CD8-positive, alpha-beta memory T cell (primary cell): ENCODE results near the gene RASSF7. TPM values are rescaled to one million over a fixed set of nuclear protein-coding genes. Genes with fewer than 3 reads are reported as not detected.

ENCODE experiments used
- CTCF ChIA-PET: fragments of 350-600 bp; sonication (Branson Sonifier 250); formaldehyde crosslinking; loops from one replicate; lab custom pipeline; 2021; ENCODE audit warnings: antibody characterized with exemption; lab: Charles Lee
- POLR2A ChIA-PET: fragments of 350-600 bp; sonication (Branson Sonifier 250); formaldehyde crosslinking; loops from one replicate; lab custom pipeline; 2021; ENCODE audit warnings: antibody characterized with exemption; lab: Charles Lee
- DNase-seq, 5 donors: peaks; one replicate each; pipeline versions ENCODE4 v3.0.0 to v3.0.0-alpha.2; 2020 to 2022; ENCODE audit warnings: mixed read lengths in 1 of 5
- H3K27ac ChIP-seq: one replicate; pipeline ENCODE4 v1.7.0; 2013; ENCODE audit warnings: low read depth, mild to moderate bottlenecking, low read length, moderate library complexity
- H3K27me3 ChIP-seq: 2 replicates; pipeline ENCODE4 v1.7.0; 2013; ENCODE audit warnings: low read length, mild to moderate bottlenecking; ENCODE audit not compliant: insufficient read depth, poor library complexity, severe bottlenecking
- H3K36me3 ChIP-seq: 2 replicates; pipeline ENCODE4 v1.7.0; 2013; ENCODE audit warnings: mild to moderate bottlenecking, low read length, moderate library complexity; ENCODE audit not compliant: insufficient read depth
- H3K4me1 ChIP-seq: 2 replicates; pipeline ENCODE4 v1.7.0; 2013; ENCODE audit warnings: mild to moderate bottlenecking, low read length, moderate library complexity; ENCODE audit not compliant: insufficient read depth
- H3K4me3 ChIP-seq: 2 replicates; pipeline ENCODE4 v1.7.0; 2013; ENCODE audit warnings: mild to moderate bottlenecking, low read length
- H3K9me3 ChIP-seq: 2 replicates; pipeline ENCODE4 v1.7.0; 2013; ENCODE audit warnings: mild to moderate bottlenecking, low read length
- H3K27ac Mint-ChIP-seq, 8 donors: one replicate each; pipeline ENCODE4 v1.8.0; 2020 to 2021; ENCODE audit warnings: mixed read lengths in 8 of 8, mild to moderate bottlenecking in 6 of 8, inconsistent platforms in 3 of 8, moderate library complexity in 3 of 8
- H3K27me3 Mint-ChIP-seq, 2 donors: one replicate each; pipeline ENCODE4 v1.8.0; 2020 to 2021; ENCODE audit warnings: mixed read lengths in 2 of 2, mild to moderate bottlenecking in 1 of 2, moderate library complexity in 1 of 2
- H3K36me3 Mint-ChIP-seq, 3 donors: one replicate each; pipeline ENCODE4 v1.8.0; 2020 to 2021; ENCODE audit warnings: mixed read lengths in 3 of 3, inconsistent platforms in 1 of 3, mild to moderate bottlenecking in 1 of 3
- H3K4me1 Mint-ChIP-seq, 3 donors: one replicate each; pipeline ENCODE4 v1.8.0; 2020 to 2021; ENCODE audit warnings: mixed read lengths in 3 of 3, inconsistent platforms in 1 of 3, mild to moderate bottlenecking in 1 of 3
- H3K4me3 Mint-ChIP-seq, 7 donors: one replicate each; pipeline ENCODE4 v1.8.0; 2020 to 2021; ENCODE audit warnings: mixed read lengths in 7 of 7, mild to moderate bottlenecking in 6 of 7, moderate library complexity in 4 of 7, inconsistent platforms in 2 of 7
- H3K9me3 Mint-ChIP-seq, 5 donors: one replicate each; pipeline ENCODE4 v1.8.0; 2020 to 2022; ENCODE audit warnings: mixed read lengths in 5 of 5, mild to moderate bottlenecking in 3 of 5, moderate library complexity in 2 of 5, inconsistent platforms in 1 of 5
- polyA plus RNA-seq: library from polyadenylated mRNA; unstranded; fragments of 300-500 nt; fragmentation: Illumina TruSeq; gene quantifications from one replicate; pipeline ENCODE4 v1.2.3, GENCODE V29; 2021
- total RNA-seq, 2 experiments: library from RNA; stranded (reverse); gene quantifications; one replicate each; pipeline ENCODE4 v1.2.3, GENCODE V29; 2021

The RASSF7 gene
- total and polyA plus RNA-seq, 3 experiments from 2014 or later: 20.4 to 39.7 (median 20.7) TPM

GRCh38 chr11:561148-562003 lies 606 bp downstream of the RASSF7 start:
- ChIA-PET POLR2A (interaction anchor here (0.8 to 1.0 kb wide), 3 partner anchors 14 to 164 kb away, joined by 3 to 5 read pairs (median 3); partner anchors contain the start of gene PHRF1), CTCF (interaction anchor here (1.0 kb wide), 1 partner anchor 14 kb away, joined by 3 read pairs; no protein-coding TSS in a partner anchor)
- Histone ChIP-seq H3K4me1 (peaks cover 18% of the 10 kb centered on the region), H3K9me3 (no peaks in the 10 kb centered on the region), H3K36me3 (no peaks in the 10 kb centered on the region), H3K4me3 (peak overlapping the region; percentile 76), H3K27me3 (no peaks in the 10 kb centered on the region), H3K27ac (peak overlapping the region; percentile 61)
- Mint-ChIP-seq H3K4me1 (peaks cover 10 to 25% (median 10%) of the 10 kb centered on the region in 3 donors), H3K4me3 (peak overlapping the region; percentile 86 to 93 (median 90)), H3K27me3 (peaks cover 0 to 3% of the 10 kb centered on the region in 2 donors), H3K9me3 (no peaks in the 10 kb centered on the region), H3K36me3 (peaks cover 0 to 11% (median 0%) of the 10 kb centered on the region in 3 donors), H3K27ac (peak overlapping the region in 7 of 8 donors; percentile 23 to 93 (median 75))
- peak in 1 of 5 donors; percentile 63 for DNase-seq

- peak overlapping the region; percentile 76 for H3K4me3 ChIP-seq
- ChIA-PET POLR2A (interaction anchor here (0.8 to 1.0 kb wide), 3 partner anchors 13 to 164 kb away, joined by 3 to 5 read pairs (median 3); partner anchors contain the start of gene PHRF1), CTCF (interaction anchor here (1.0 kb wide), 1 partner anchor 14 kb away, joined by 3 read pairs; no protein-coding TSS in a partner anchor)
- peaks cover 0 to 11% (median 0%) of the 10 kb centered on the region in 3 donors for H3K36me3 Mint-ChIP-seq
- peaks cover 18% of the 10 kb centered on the region for H3K4me1 ChIP-seq
- H3K36me3 ChIP-seq: no peaks in the 10 kb centered on the region
- H3K9me3 ChIP-seq: no peaks in the 10 kb centered on the region
- peak in 1 of 5 donors; percentile 51 for DNase-seq
- H3K27ac ChIP-seq: peak overlapping the region; percentile 61
- H3K27me3 Mint-ChIP-seq: peaks cover 0 to 3% of the 10 kb centered on the region in 2 donors
- no peaks in the 10 kb centered on the region for H3K9me3 Mint-ChIP-seq
- H3K4me1 Mint-ChIP-seq: peaks cover 10 to 20% (median 10%) of the 10 kb centered on the region in 3 donors
- peak overlapping the region in 1 of 8 donors; percentile 93 for H3K27ac Mint-ChIP-seq
- no peaks in the 10 kb centered on the region for H3K27me3 ChIP-seq
- peak overlapping the region; percentile 86 to 93 (median 90) for H3K4me3 Mint-ChIP-seq
These were observed 1.4 kb downstream of the RASSF7 start for GRCh38 chr11:562046-562645.

GRCh38 chr11:563066-563811 lies 2.5 kb downstream of the RASSF7 start:
- peak overlapping the region in 1 of 7 donors; percentile 51 for H3K4me3 Mint-ChIP-seq
- H3K36me3 ChIP-seq: no peaks in the 10 kb centered on the region
- H3K4me1 ChIP-seq: peaks cover 18% of the 10 kb centered on the region
- H3K27me3 ChIP-seq: no peaks in the 10 kb centered on the region
- no peaks in the 10 kb centered on the region for H3K9me3 Mint-ChIP-seq
- H3K27ac Mint-ChIP-seq: no peak overlapping the region
- peaks cover 0 to 3% of the 10 kb centered on the region in 2 donors for H3K27me3 Mint-ChIP-seq
- H3K27ac ChIP-seq: no peak overlapping the region
- H3K4me3 ChIP-seq: no peak overlapping the region
- no peaks in the 10 kb centered on the region for H3K9me3 ChIP-seq
- ChIA-PET POLR2A (interaction anchor here (0.7 to 1.2 kb wide), 2 partner anchors 13 to 243 kb away, joined by 3 to 4 read pairs; partner anchors contain the start of gene PHRF1), CTCF (interaction anchor here (1.2 kb wide), 1 partner anchor 9 kb away, joined by 3 read pairs; no protein-coding TSS in a partner anchor)
- peaks cover 0 to 11% (median 0%) of the 10 kb centered on the region in 3 donors for H3K36me3 Mint-ChIP-seq
- peaks cover 10 to 20% (median 11%) of the 10 kb centered on the region in 3 donors for H3K4me1 Mint-ChIP-seq
- DNase-seq: no peak

GRCh38 chr11:563812-564578 lies 3.2 kb downstream of the RASSF7 start:
- Mint-ChIP-seq H3K9me3 (no peaks in the 10 kb centered on the region), H3K4me1 (peaks cover 10 to 21% (median 11%) of the 10 kb centered on the region in 3 donors), H3K27ac (no peak overlapping the region), H3K36me3 (peaks cover 0 to 11% (median 0%) of the 10 kb centered on the region in 3 donors), H3K4me3 (peak overlapping the region in 2 of 7 donors; percentile 44 to 52), H3K27me3 (peaks cover 0 to 3% of the 10 kb centered on the region in 2 donors)
- H3K36me3 ChIP-seq: no peaks in the 10 kb centered on the region
- no peak for DNase-seq
- ChIA-PET POLR2A (interaction anchor here (1.0 to 1.4 kb wide), 4 partner anchors 9 to 52 kb away, joined by 3 to 5 read pairs (median 4); partner anchors contain the start of genes IRF7 and PHRF1), CTCF (interaction anchor here (1.2 to 3.0 kb wide), 4 partner anchors 9 to 162 kb away, joined by 3 to 17 read pairs (median 7); partner anchors contain the start of gene PHRF1)
- H3K4me3 ChIP-seq: no peak overlapping the region
- no peaks in the 10 kb centered on the region for H3K9me3 ChIP-seq
- H3K27ac ChIP-seq: no peak overlapping the region
- no peaks in the 10 kb centered on the region for H3K27me3 ChIP-seq
- peaks cover 20% of the 10 kb centered on the region for H3K4me1 ChIP-seq

- ChIA-PET CTCF (interaction anchor here (1.4 to 3.0 kb wide), 3 partner anchors 9 to 157 kb away, joined by 3 to 17 read pairs (median 11); partner anchors contain the start of gene PHRF1), POLR2A (interaction anchor here (0.9 kb wide), 1 partner anchor 129 kb away, joined by 3 read pairs; the partner anchor contains the start of genes DEAF1 and TMEM80)
- DNase-seq: no peak
- H3K4me3 ChIP-seq: no peak overlapping the region
- peak overlapping the region in 1 of 7 donors; percentile 74 for H3K4me3 Mint-ChIP-seq
- peaks cover 19% of the 10 kb centered on the region for H3K4me1 ChIP-seq
- no peaks in the 10 kb centered on the region for H3K27me3 ChIP-seq
- H3K9me3 Mint-ChIP-seq: no peaks in the 10 kb centered on the region
- no peak overlapping the region for H3K27ac ChIP-seq
- H3K27ac Mint-ChIP-seq: no peak overlapping the region
- no peaks in the 10 kb centered on the region for H3K9me3 ChIP-seq
- H3K4me1 Mint-ChIP-seq: peaks cover 5 to 18% (median 7%) of the 10 kb centered on the region in 3 donors
- H3K27me3 Mint-ChIP-seq: peaks cover 0 to 2% of the 10 kb centered on the region in 2 donors
- H3K36me3 Mint-ChIP-seq: peaks cover 0 to 11% (median 0%) of the 10 kb centered on the region in 3 donors
- H3K36me3 ChIP-seq: no peaks in the 10 kb centered on the region
These were observed 5.2 kb downstream of the RASSF7 start for GRCh38 chr11:565921-566509.

- Histone ChIP-seq H3K4me3 (no peak overlapping the region), H3K4me1 (peaks cover 12% of the 10 kb centered on the region), H3K36me3 (no peaks in the 10 kb centered on the region), H3K27me3 (no peaks in the 10 kb centered on the region), H3K9me3 (no peaks in the 10 kb centered on the region), H3K27ac (peak overlapping the region; percentile 60)
- CTCF ChIA-PET: interaction anchor here (1.4 to 3.0 kb wide), 3 partner anchors 8 to 156 kb away, joined by 3 to 17 read pairs (median 11); partner anchors contain the start of gene PHRF1
- Mint-ChIP-seq H3K36me3 (peaks cover 0 to 8% (median 0%) of the 10 kb centered on the region in 3 donors), H3K9me3 (no peaks in the 10 kb centered on the region), H3K27me3 (no peaks in the 10 kb centered on the region), H3K27ac (peak overlapping the region in 6 of 8 donors; percentile 67 to 88 (median 83)), H3K4me1 (peaks cover 0 to 10% (median 3%) of the 10 kb centered on the region in 3 donors), H3K4me3 (peak overlapping the region; percentile 39 to 82 (median 74))
- DNase-seq: no peak
- POLR2A ChIA-PET: interaction anchor here (0.8 to 0.9 kb wide), 2 partner anchors 9 to 128 kb away, joined by 3 read pairs; partner anchors contain the start of genes DEAF1, PHRF1 and TMEM80
These were observed 6.3 kb downstream of the RASSF7 start for GRCh38 chr11:567011-567628.
